Measurements from ENCODE around the gene STX1A. TPM values are rescaled to one million over a fixed set of nuclear protein-coding genes. Genes with fewer than 3 reads are reported as not detected.

STX1A gene
- polyA plus RNA-seq, 1 donor (not counting 4 experiments of a cell fraction or from before 2014, with no cell fraction given): 22.4 TPM

DNA sequence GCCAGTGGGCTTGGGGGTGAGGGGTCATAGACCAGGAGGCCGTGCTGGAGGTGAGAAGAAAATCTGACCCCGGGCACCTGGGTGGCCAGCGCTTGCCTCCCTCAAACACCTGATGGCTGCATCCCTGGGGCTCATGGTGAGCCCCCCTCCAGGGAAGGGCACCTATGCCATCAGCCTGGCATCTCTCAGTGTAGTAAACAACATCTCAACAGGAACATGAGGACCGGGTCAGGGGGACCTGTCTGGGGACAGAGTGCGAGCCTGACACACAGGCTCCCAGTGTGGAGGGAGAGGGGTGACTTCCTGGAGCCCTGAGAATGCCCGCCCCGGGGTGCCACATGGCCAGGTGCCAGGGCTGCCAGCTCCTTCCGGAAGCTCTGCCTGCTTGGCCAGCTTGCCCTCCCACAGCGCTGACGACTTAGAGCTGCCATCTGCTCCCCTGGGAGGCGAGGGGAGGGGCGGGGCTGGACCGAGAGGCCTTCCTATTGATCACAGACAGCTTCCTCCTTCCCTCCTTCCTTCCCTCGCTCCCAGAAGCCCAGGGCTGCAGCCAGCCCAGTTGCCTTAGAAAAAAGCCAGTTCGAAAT is 12.3 kb downstream of the STX1A start:
- H3K9me1 ChIP-seq (ENCODE audit: control insufficient read depth, extremely low read depth, insufficient read depth, low read length): peaks cover 6% of the 10 kb centered on the region
- no peak for TF ChIP-seq EZH2 (IDR thresholded peaks at IDR 0.05; ENCODE audit: low read length)
- TF ChIP-seq, protein P1, sequence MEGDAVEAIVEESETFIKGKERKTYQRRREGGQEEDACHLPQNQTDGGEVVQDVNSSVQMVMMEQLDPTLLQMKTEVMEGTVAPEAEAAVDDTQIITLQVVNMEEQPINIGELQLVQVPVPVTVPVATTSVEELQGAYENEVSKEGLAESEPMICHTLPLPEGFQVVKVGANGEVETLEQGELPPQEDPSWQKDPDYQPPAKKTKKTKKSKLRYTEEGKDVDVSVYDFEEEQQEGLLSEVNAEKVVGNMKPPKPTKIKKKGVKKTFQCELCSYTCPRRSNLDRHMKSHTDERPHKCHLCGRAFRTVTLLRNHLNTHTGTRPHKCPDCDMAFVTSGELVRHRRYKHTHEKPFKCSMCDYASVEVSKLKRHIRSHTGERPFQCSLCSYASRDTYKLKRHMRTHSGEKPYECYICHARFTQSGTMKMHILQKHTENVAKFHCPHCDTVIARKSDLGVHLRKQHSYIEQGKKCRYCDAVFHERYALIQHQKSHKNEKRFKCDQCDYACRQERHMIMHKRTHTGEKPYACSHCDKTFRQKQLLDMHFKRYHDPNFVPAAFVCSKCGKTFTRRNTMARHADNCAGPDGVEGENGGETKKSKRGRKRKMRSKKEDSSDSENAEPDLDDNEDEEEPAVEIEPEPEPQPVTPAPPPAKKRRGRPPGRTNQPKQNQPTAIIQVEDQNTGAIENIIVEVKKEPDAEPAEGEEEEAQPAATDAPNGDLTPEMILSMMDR (optimal IDR thresholded peaks at IDR 0.05 in 1 of 3, IDR thresholded peaks at IDR 0.05 in 1 of 3, conservative IDR thresholded peaks at IDR 0.05 in 1 of 3; ENCODE audit: extremely low read depth in 1 of 3, insufficient read depth in 2 of 3, low read length in 3 of 3): no peak
- DNase-seq (ENCODE audit: low read depth, low spot score) (no peak), FAIRE-seq (no peak)
- no peak overlapping the region for H3K4me3 ChIP-seq (ENCODE audit: control insufficient read depth in 2 of 3, extremely low read depth in 1 of 3, insufficient read depth in 2 of 3, low read depth in 1 of 3, low read length in 3 of 3)
- H3K9me3 ChIP-seq (ENCODE audit: control insufficient read depth, low read depth, low read length): no peaks in the 10 kb centered on the region
- peaks cover 55% of the 10 kb centered on the region for H4K20me1 ChIP-seq (ENCODE audit: control insufficient read depth, extremely low read depth, insufficient read depth, low read length)
- H3K79me2 ChIP-seq (ENCODE audit: control insufficient read depth, insufficient read depth, low read length): peaks cover 32% of the 10 kb centered on the region
- no peak overlapping the region for H3K9ac ChIP-seq (ENCODE audit: control insufficient read depth, extremely low read depth, insufficient read depth, low read length)
- H3K27me3 ChIP-seq (ENCODE audit: control insufficient read depth, extremely low read depth, insufficient read depth, low read length): no peaks in the 10 kb centered on the region
- dilution Hi-C loops (cut with MboI; ENCODE audit: extremely low pct_ligation_motif_present, low sequenced_read_pairs): no loop called here
- peaks cover 25 to 46% of the 10 kb centered on the region in 2 experiments for H3K36me3 ChIP-seq (ENCODE audit: control insufficient read depth in 2 of 2, extremely low read depth in 1 of 2, insufficient read depth in 2 of 2, low read length in 2 of 2)
- no peak overlapping the region for H2AFZ ChIP-seq (ENCODE audit: control insufficient read depth, low read length)
- peaks cover 34% of the 10 kb centered on the region for H3K4me1 ChIP-seq (ENCODE audit: control insufficient read depth, extremely low read depth, insufficient read depth, low read length)
- H3K27ac ChIP-seq (ENCODE audit: control insufficient read depth, insufficient read depth, low read length): no peak overlapping the region
- no peak overlapping the region for H3K4me2 ChIP-seq (ENCODE audit: control insufficient read depth, extremely low read depth, insufficient read depth, low read depth, low read length)

DNA sequence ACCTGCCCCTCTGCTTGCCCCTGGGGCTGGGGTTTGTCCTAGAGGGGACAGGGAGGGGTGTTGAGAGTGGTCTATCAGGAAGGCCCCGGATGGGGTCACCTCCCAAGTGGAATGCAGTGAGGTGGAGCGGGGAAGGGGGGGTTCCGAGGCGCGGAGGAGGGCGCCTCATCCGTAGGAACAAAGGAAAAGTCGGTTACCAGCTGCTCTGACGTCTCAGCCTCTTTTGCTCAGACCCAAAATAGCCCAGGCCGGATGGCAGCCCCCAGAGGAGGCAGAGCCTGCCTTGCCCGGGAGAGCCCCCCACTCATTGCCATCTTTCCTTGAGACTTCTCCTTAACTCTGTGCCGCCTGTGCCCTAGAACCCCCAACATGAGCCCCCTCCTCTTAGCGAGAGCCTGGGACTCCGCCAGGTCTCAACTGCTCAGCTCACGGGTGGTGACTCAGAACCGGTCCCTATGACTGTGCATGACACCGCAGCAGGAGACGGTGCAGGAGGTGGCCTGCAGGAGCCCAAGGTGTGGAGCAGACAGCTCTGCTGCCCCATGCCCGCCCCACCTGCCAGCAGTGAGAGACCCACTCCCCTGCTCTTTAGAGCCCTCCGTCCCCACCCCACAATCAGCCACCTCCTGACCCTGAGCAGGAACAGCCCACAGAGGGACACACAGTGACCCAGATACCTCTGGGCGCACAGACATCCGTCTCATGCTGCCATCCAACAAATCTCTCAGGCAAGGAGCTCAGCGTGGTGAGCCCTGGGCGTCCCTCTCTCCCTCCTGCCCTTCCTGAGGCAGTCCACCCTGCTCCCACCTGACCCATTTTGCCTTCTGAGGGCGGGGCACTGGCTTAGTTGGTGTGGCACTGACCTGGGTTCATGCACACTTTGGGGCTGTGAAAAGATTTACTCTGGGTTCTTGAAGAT is 13.1 kb downstream of the STX1A start:
- Histone ChIP-seq H3K79me2 (ENCODE audit: control insufficient read depth, insufficient read depth, low read length) (peaks cover 24% of the 10 kb centered on the region), H2AFZ (ENCODE audit: control insufficient read depth, low read length) (no peak overlapping the region), H3K4me2 (ENCODE audit: control insufficient read depth, extremely low read depth, insufficient read depth, low read depth, low read length) (peak overlapping the region; percentile 1), H3K9ac (ENCODE audit: control insufficient read depth, extremely low read depth, insufficient read depth, low read length) (no peak overlapping the region), H3K27me3 (ENCODE audit: control insufficient read depth, extremely low read depth, insufficient read depth, low read length) (no peaks in the 10 kb centered on the region), H3K27ac (ENCODE audit: control insufficient read depth, insufficient read depth, low read length) (no peak overlapping the region), H4K20me1 (ENCODE audit: control insufficient read depth, extremely low read depth, insufficient read depth, low read length) (peaks cover 47% of the 10 kb centered on the region), H3K36me3 (ENCODE audit: control insufficient read depth in 2 of 2, extremely low read depth in 1 of 2, insufficient read depth in 2 of 2, low read length in 2 of 2) (peaks cover 29 to 54% of the 10 kb centered on the region in 2 experiments), H3K4me1 (ENCODE audit: control insufficient read depth, extremely low read depth, insufficient read depth, low read length) (peaks cover 34% of the 10 kb centered on the region), H3K9me1 (ENCODE audit: control insufficient read depth, extremely low read depth, insufficient read depth, low read length) (peaks cover 2% of the 10 kb centered on the region), H3K4me3 (ENCODE audit: control insufficient read depth in 2 of 3, extremely low read depth in 1 of 3, insufficient read depth in 2 of 3, low read depth in 1 of 3, low read length in 3 of 3) (no peak overlapping the region), H3K9me3 (ENCODE audit: control insufficient read depth, low read depth, low read length) (no peaks in the 10 kb centered on the region)
- FAIRE-seq (no peak), DNase-seq (ENCODE audit: low read depth, low spot score) (no peak)
- no peak for TF ChIP-seq EZH2 (IDR thresholded peaks at IDR 0.05; ENCODE audit: low read length)
- TF ChIP-seq, protein P1 (optimal IDR thresholded peaks at IDR 0.05 in 1 of 3, IDR thresholded peaks at IDR 0.05 in 1 of 3, conservative IDR thresholded peaks at IDR 0.05 in 1 of 3; ENCODE audit: extremely low read depth in 1 of 3, insufficient read depth in 2 of 3, low read length in 3 of 3): no peak
- dilution Hi-C loops (cut with MboI; ENCODE audit: extremely low pct_ligation_motif_present, low sequenced_read_pairs): no loop called here
